ENCODE data around the gene CBX1. TPM values are rescaled to one million over a fixed set of nuclear protein-coding genes. Genes with fewer than 3 reads are reported as not detected.
A peak's percentile ranks its signal among the peaks of the same experiment; 100 is the strongest.

Gene CBX1
- total RNA-seq, 2 experiments from 2014 or later = 59.7 to 70.4 TPM

GRCh38 chr17:48058393-48059124 is 42.7 kb downstream of the CBX1 start:
- TF ChIP-seq, protein P1, sequence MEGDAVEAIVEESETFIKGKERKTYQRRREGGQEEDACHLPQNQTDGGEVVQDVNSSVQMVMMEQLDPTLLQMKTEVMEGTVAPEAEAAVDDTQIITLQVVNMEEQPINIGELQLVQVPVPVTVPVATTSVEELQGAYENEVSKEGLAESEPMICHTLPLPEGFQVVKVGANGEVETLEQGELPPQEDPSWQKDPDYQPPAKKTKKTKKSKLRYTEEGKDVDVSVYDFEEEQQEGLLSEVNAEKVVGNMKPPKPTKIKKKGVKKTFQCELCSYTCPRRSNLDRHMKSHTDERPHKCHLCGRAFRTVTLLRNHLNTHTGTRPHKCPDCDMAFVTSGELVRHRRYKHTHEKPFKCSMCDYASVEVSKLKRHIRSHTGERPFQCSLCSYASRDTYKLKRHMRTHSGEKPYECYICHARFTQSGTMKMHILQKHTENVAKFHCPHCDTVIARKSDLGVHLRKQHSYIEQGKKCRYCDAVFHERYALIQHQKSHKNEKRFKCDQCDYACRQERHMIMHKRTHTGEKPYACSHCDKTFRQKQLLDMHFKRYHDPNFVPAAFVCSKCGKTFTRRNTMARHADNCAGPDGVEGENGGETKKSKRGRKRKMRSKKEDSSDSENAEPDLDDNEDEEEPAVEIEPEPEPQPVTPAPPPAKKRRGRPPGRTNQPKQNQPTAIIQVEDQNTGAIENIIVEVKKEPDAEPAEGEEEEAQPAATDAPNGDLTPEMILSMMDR (conservative IDR thresholded peaks at IDR 0.05; ENCODE audit: low read length) = no peak
- TF ChIP-seq EZH2phosphoT487 (IDR thresholded peaks at IDR 0.05; ENCODE audit: borderline replicate concordance, low read depth, low read length) = no peak
- no peak for DNase-seq (ENCODE audit: low spot score)
- Histone ChIP-seq H3K9me2 (ENCODE audit: insufficient read depth, low read length) (no peaks in the 10 kb centered on the region), H3K4me1 (ENCODE audit: insufficient read depth, low read length, poor library complexity, severe bottlenecking) (peaks cover 36% of the 10 kb centered on the region), H3K79me2 (ENCODE audit: insufficient read depth, low read depth, low read length) (peaks cover 20% of the 10 kb centered on the region; the same call in 1 of the 2 replicates), H3K9me3 (ENCODE audit: low read length) (no peaks in the 10 kb centered on the region), H3K36me3 (ENCODE audit: insufficient read depth, low read length) (peaks cover 93% of the 10 kb centered on the region), H3K4me2 (ENCODE audit: low read length) (no peak overlapping the region), H3K4me3 (ENCODE audit: low read depth, low read length, poor library complexity, severe bottlenecking) (no peak overlapping the region), H2AFZ (ENCODE audit: low read length) (no peak overlapping the region), H3K27ac (ENCODE audit: low read depth, low read length, poor library complexity, severe bottlenecking) (no peak overlapping the region), H4K20me1 (ENCODE audit: insufficient read depth, low read length) (no peaks in the 10 kb centered on the region)
- intact Hi-C loops (cut with micrococcal nuclease; ENCODE audit: unreplicated experiment) = no loop called here
- POLR2A ChIA-PET = interaction anchor here (0.6 to 4.5 kb wide), 3 partner anchors 8 to 228 kb away, joined by 3 to 29 read pairs (median 3); partner anchors contain the start of gene NFE2L1
- BruUV-seq (replicated peaks) = no TSS peak
- CTCF ChIA-PET (ENCODE audit: unreplicated experiment) = no interaction called here

DNA sequence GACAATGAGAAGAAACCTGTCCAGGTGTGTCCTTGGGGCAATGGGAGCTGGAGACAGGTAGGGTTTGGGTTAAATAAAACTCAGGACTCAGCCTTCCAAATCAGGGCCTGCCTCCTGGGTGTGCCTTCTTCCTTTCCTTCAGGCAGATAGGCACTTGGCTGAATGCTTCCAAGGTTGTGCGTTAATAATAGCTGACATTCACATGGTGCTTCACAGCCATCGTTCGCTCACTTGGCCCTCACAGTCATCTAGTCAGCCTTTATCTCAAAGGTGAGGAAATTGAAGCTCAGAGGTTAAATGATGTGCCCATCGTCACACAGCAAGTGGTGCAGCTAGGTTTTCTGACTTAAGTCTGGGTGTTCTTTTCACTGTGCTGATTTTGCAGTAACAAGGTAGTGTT is 43.7 kb downstream of the CBX1 start:
- no peak overlapping the region for H3K27ac ChIP-seq (ENCODE audit: low read depth, low read length, poor library complexity, severe bottlenecking)
- H3K4me2 ChIP-seq (ENCODE audit: low read length) = no peak overlapping the region
- POLR2A ChIA-PET = interaction anchor here (0.6 to 4.5 kb wide), 2 partner anchors 10 to 389 kb away, joined by 3 to 29 read pairs; partner anchors contain the start of gene NFE2L1
- DNase-seq (ENCODE audit: low spot score) = no peak
- H3K4me3 ChIP-seq (ENCODE audit: low read depth, low read length, poor library complexity, severe bottlenecking) = no peak overlapping the region
- H3K4me1 ChIP-seq (ENCODE audit: insufficient read depth, low read length, poor library complexity, severe bottlenecking) = peaks cover 46% of the 10 kb centered on the region
- no peak overlapping the region for H2AFZ ChIP-seq (ENCODE audit: low read length)
- H4K20me1 ChIP-seq (ENCODE audit: insufficient read depth, low read length) = no peaks in the 10 kb centered on the region
- BruUV-seq (replicated peaks) = no TSS peak
- peaks cover 93% of the 10 kb centered on the region for H3K36me3 ChIP-seq (ENCODE audit: insufficient read depth, low read length)
- TF ChIP-seq EZH2phosphoT487 (IDR thresholded peaks at IDR 0.05; ENCODE audit: borderline replicate concordance, low read depth, low read length) = no peak
- TF ChIP-seq, protein P1 (conservative IDR thresholded peaks at IDR 0.05; ENCODE audit: low read length) = no peak
- H3K79me2 ChIP-seq (ENCODE audit: insufficient read depth, low read depth, low read length) = peaks cover 30% of the 10 kb centered on the region; the same call in 1 of the 2 replicates
- intact Hi-C loops (cut with micrococcal nuclease; ENCODE audit: unreplicated experiment) = no loop called here
- no peaks in the 10 kb centered on the region for H3K9me3 ChIP-seq (ENCODE audit: low read length)
- CTCF ChIA-PET (ENCODE audit: unreplicated experiment) = interaction anchor here (0.5 kb wide), 1 partner anchor 86 kb away, joined by 3 read pairs; no protein-coding TSS in a partner anchor
- no peaks in the 10 kb centered on the region for H3K9me2 ChIP-seq (ENCODE audit: insufficient read depth, low read length)

DNA sequence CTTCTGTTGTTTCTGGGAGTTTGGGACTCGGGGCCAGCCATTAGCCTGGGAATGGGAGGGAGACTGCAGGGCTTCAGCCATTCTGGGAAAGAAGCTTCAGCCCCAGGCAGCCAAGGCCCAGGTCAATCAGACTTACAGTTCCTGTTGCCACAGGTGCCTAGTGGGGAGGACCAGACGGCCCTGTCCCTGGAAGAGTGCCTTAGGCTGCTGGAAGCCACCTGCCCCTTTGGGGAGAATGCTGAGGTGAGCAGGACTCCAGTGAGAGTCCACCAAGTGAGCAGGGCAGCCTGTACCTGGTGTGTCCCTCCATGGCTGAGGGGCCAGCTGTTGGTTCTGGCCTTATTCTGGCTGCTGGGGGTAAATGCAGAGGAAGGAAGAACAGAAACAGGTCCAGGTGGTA is 44.4 kb downstream of the CBX1 start:
- Histone ChIP-seq H3K9me3 (ENCODE audit: low read length) (no peaks in the 10 kb centered on the region), H3K79me2 (ENCODE audit: insufficient read depth, low read depth, low read length) (peaks cover 36% of the 10 kb centered on the region; the same call in 1 of the 2 replicates), H3K9me2 (ENCODE audit: insufficient read depth, low read length) (no peaks in the 10 kb centered on the region), H2AFZ (ENCODE audit: low read length) (no peak overlapping the region), H3K36me3 (ENCODE audit: insufficient read depth, low read length) (peaks cover 93% of the 10 kb centered on the region), H4K20me1 (ENCODE audit: insufficient read depth, low read length) (no peaks in the 10 kb centered on the region), H3K4me2 (ENCODE audit: low read length) (peak overlapping the region; percentile 55; the same call in 1 of the 2 replicates), H3K27ac (ENCODE audit: low read depth, low read length, poor library complexity, severe bottlenecking) (peak overlapping the region; percentile 69), H3K4me3 (ENCODE audit: low read depth, low read length, poor library complexity, severe bottlenecking) (no peak overlapping the region), H3K4me1 (ENCODE audit: insufficient read depth, low read length, poor library complexity, severe bottlenecking) (peaks cover 53% of the 10 kb centered on the region)
- DNase-seq (ENCODE audit: low spot score) = no peak
- BruUV-seq (replicated peaks) = no TSS peak
- TF ChIP-seq, protein P1 (conservative IDR thresholded peaks at IDR 0.05; ENCODE audit: low read length) = no peak
- TF ChIP-seq EZH2phosphoT487 (IDR thresholded peaks at IDR 0.05; ENCODE audit: borderline replicate concordance, low read depth, low read length) = no peak
- intact Hi-C loops (cut with micrococcal nuclease; ENCODE audit: unreplicated experiment) = no loop called here
- ChIA-PET POLR2A (interaction anchor here (0.6 to 4.5 kb wide), 6 partner anchors 8 to 832 kb away, joined by 3 to 29 read pairs (median 4); partner anchors contain the start of gene NFE2L1), CTCF (ENCODE audit: unreplicated experiment) (interaction anchor here (0.6 to 2.0 kb wide), 3 partner anchors 10 to 31 kb away, joined by 3 to 6 read pairs (median 3); no protein-coding TSS in a partner anchor)

Data from OCI-LY7 (cell line).